Memory B cell (primary cell): Measurements from ENCODE around the gene MEIS2.

ENCODE experiments used
- ATAC-seq: fragments of 150-1000 bp; cut with Tn5 transposase; 2 replicates; pipeline ENCODE4 v1.10.0; 2021; ENCODE audit warnings: low read depth, mild to moderate bottlenecking, moderate library complexity
- DNase-seq, 2 donors: peaks; one replicate each; pipeline ENCODE4 v3.0.0; 2022; ENCODE audit warnings: low spot score in 2 of 2
- H3K27ac Mint-ChIP-seq: one replicate; pipeline ENCODE4 v1.8.0; 2022; ENCODE audit warnings: mild to moderate bottlenecking, moderate library complexity, mixed read lengths
- H3K27me3 Mint-ChIP-seq: one replicate; pipeline ENCODE4 v1.8.0; 2022; ENCODE audit warnings: mixed read lengths
- H3K36me3 Mint-ChIP-seq: one replicate; pipeline ENCODE4 v1.8.0; 2022; ENCODE audit warnings: mild to moderate bottlenecking, mixed read lengths
- H3K4me1 Mint-ChIP-seq: one replicate; pipeline ENCODE4 v1.8.0; 2022; ENCODE audit warnings: mixed read lengths
- H3K4me3 Mint-ChIP-seq: one replicate; pipeline ENCODE4 v1.8.0; 2022; ENCODE audit warnings: mild to moderate bottlenecking, moderate library complexity, mixed read lengths
- H3K9me3 Mint-ChIP-seq: one replicate; pipeline ENCODE4 v1.8.0; 2022; ENCODE audit warnings: mixed read lengths

The MEIS2 gene

GRCh38 chr15:37016231-37016630, 84.1 kb downstream of the MEIS2 start:
- ATAC-seq = no peak
- H3K27ac Mint-ChIP-seq = no peak overlapping the region
- H3K27me3 Mint-ChIP-seq = peaks cover 1% of the 10 kb centered on the region
- H3K36me3 Mint-ChIP-seq = no peaks in the 10 kb centered on the region
- no peak for DNase-seq
- no peaks in the 10 kb centered on the region for H3K4me1 Mint-ChIP-seq
- peaks cover 6% of the 10 kb centered on the region for H3K9me3 Mint-ChIP-seq
- no peak overlapping the region for H3K4me3 Mint-ChIP-seq

DNA sequence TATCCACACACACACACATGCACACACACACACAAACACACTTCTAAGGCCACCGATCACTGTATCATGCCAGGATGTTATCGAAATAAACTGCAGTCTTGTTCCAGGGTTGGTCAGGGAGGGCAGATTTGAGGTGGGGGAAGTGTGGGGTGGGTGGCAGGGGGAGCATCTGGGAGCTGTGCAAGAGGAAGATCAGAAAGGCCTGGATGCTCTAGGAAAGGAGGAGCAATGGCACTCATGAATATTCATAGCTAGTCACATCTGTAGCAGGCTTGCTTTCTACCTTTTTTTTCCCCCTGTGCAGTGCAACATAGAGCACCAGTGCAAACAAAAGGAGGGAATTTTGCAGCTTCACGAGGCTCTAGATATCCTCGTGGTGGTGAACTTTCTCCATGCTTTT, 84.9 kb downstream of the MEIS2 start:
- H3K4me1 Mint-ChIP-seq = no peaks in the 10 kb centered on the region
- H3K9me3 Mint-ChIP-seq = peaks cover 4% of the 10 kb centered on the region
- no peak overlapping the region for H3K27ac Mint-ChIP-seq
- DNase-seq (no peak), ATAC-seq (no peak)
- H3K27me3 Mint-ChIP-seq = peaks cover 3% of the 10 kb centered on the region
- no peaks in the 10 kb centered on the region for H3K36me3 Mint-ChIP-seq
- no peak overlapping the region for H3K4me3 Mint-ChIP-seq

GRCh38 chr15:37015035-37015434, 85.3 kb downstream of the MEIS2 start:
- peaks cover 3% of the 10 kb centered on the region for H3K9me3 Mint-ChIP-seq
- H3K27me3 Mint-ChIP-seq = peaks cover 3% of the 10 kb centered on the region
- DNase-seq = no peak
- no peaks in the 10 kb centered on the region for H3K36me3 Mint-ChIP-seq
- H3K27ac Mint-ChIP-seq = no peak overlapping the region
- no peak for ATAC-seq
- H3K4me1 Mint-ChIP-seq = no peaks in the 10 kb centered on the region
- no peak overlapping the region for H3K4me3 Mint-ChIP-seq

GRCh38 chr15:37014566-37014965, 85.8 kb downstream of the MEIS2 start:
- H3K4me1 Mint-ChIP-seq = no peaks in the 10 kb centered on the region
- ATAC-seq (no peak), DNase-seq (no peak)
- H3K36me3 Mint-ChIP-seq = no peaks in the 10 kb centered on the region
- no peak overlapping the region for H3K4me3 Mint-ChIP-seq
- H3K27ac Mint-ChIP-seq = no peak overlapping the region
- peaks cover 3% of the 10 kb centered on the region for H3K27me3 Mint-ChIP-seq
- peaks cover 2% of the 10 kb centered on the region for H3K9me3 Mint-ChIP-seq

- Mint-ChIP-seq H3K4me3 (no peak overlapping the region), H3K4me1 (no peaks in the 10 kb centered on the region), H3K27me3 (peaks cover 3% of the 10 kb centered on the region), H3K27ac (no peak overlapping the region), H3K9me3 (peaks cover 2% of the 10 kb centered on the region), H3K36me3 (no peaks in the 10 kb centered on the region)
- DNase-seq = no peak
- ATAC-seq = no peak
Observed at GRCh38 chr15:37014137-37014536, 86.2 kb downstream of the MEIS2 start.

- no peak for DNase-seq
- H3K9me3 Mint-ChIP-seq = no peaks in the 10 kb centered on the region
- H3K4me3 Mint-ChIP-seq = no peak overlapping the region
- no peaks in the 10 kb centered on the region for H3K4me1 Mint-ChIP-seq
- no peak for ATAC-seq
- H3K36me3 Mint-ChIP-seq = no peaks in the 10 kb centered on the region
- no peak overlapping the region for H3K27ac Mint-ChIP-seq
- peaks cover 3% of the 10 kb centered on the region for H3K27me3 Mint-ChIP-seq
Observed at GRCh38 chr15:37010595-37010994, 89.8 kb downstream of the MEIS2 start.

GRCh38 chr15:37009288-37009687, 91.1 kb downstream of the MEIS2 start:
- no peak for ATAC-seq
- Mint-ChIP-seq H3K4me1 (no peaks in the 10 kb centered on the region), H3K27ac (no peak overlapping the region), H3K9me3 (no peaks in the 10 kb centered on the region), H3K36me3 (no peaks in the 10 kb centered on the region), H3K27me3 (peaks cover 3% of the 10 kb centered on the region), H3K4me3 (no peak overlapping the region)
- no peak for DNase-seq

DNA sequence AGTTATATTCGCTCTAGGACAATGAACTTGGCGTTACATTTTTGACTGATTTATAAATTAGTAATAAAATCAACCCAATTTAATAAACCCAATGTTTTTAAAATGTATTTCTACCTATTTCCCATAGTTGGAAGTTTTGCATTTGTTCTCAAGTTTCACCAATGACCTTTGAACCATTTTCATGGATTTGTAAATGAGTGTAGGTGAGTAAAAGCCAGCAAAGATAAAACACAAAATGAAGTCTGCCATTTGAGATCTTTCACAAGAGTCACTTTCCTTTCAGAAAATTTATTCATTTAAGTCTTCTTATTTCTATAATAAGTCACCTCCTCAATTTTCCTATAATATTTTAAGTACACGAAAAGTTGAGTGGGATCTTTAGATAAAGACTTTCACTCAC, 92.1 kb downstream of the MEIS2 start:
- ATAC-seq (no peak), DNase-seq (no peak)
- no peak overlapping the region for H3K4me3 Mint-ChIP-seq
- H3K27me3 Mint-ChIP-seq = peaks cover 3% of the 10 kb centered on the region
- H3K9me3 Mint-ChIP-seq = no peaks in the 10 kb centered on the region
- no peaks in the 10 kb centered on the region for H3K36me3 Mint-ChIP-seq
- no peaks in the 10 kb centered on the region for H3K4me1 Mint-ChIP-seq
- no peak overlapping the region for H3K27ac Mint-ChIP-seq

DNA sequence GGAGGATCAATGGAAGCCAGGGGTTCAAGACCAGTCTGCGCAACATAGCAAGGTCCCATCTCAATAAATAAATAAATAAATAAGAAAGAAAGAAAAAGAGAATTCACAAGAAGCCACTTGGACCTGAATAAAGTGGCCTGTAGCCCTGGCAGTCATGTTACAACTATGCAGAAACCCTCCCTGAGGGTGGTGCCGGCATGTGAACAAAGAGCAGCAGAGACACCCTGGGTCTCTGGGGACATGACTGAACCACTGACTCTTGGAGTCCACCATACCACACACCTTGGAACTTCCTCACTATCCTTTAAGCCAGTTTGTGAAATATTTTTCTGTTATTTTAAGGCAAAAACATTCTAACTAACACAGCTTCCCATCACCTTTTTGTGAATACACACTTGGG, 93.0 kb downstream of the MEIS2 start:
- H3K36me3 Mint-ChIP-seq = no peaks in the 10 kb centered on the region
- no peak overlapping the region for H3K4me3 Mint-ChIP-seq
- H3K27ac Mint-ChIP-seq = no peak overlapping the region
- H3K27me3 Mint-ChIP-seq = peaks cover 1% of the 10 kb centered on the region
- DNase-seq (no peak), ATAC-seq (no peak)
- H3K9me3 Mint-ChIP-seq = no peaks in the 10 kb centered on the region
- H3K4me1 Mint-ChIP-seq = no peaks in the 10 kb centered on the region

GRCh38 chr15:37004981-37005735, 95.2 kb downstream of the MEIS2 start:
- no peak overlapping the region for H3K4me3 Mint-ChIP-seq
- ATAC-seq = no peak
- H3K27ac Mint-ChIP-seq = no peak overlapping the region
- H3K27me3 Mint-ChIP-seq = no peaks in the 10 kb centered on the region
- H3K9me3 Mint-ChIP-seq = no peaks in the 10 kb centered on the region
- no peak for DNase-seq
- H3K4me1 Mint-ChIP-seq = no peaks in the 10 kb centered on the region
- no peaks in the 10 kb centered on the region for H3K36me3 Mint-ChIP-seq

DNA sequence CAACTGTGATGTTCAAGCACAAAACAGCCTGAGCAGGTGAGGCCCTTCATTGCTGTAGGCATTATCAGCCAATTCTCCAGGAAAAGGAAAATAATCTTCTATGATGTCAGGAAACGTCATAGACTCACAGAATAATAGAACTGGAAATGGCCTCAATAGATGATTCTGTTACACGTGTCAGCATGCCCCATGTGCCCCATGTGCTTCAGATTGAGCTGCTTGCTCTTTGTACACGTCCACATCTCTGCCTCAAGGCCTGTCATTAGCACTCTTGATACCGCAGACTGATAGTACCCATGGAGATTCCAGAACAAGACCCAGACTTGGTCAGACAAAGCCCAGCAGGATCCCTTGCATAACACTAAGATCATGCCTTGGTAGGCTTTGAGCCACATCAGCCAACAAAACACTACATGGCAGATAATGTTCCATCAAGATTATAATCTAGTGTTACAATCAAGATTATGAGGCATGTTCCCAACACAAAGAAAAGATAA, 95.9 kb downstream of the MEIS2 start:
- H3K9me3 Mint-ChIP-seq = no peaks in the 10 kb centered on the region
- no peaks in the 10 kb centered on the region for H3K4me1 Mint-ChIP-seq
- DNase-seq (no peak), ATAC-seq (no peak)
- H3K27ac Mint-ChIP-seq = no peak overlapping the region
- no peaks in the 10 kb centered on the region for H3K27me3 Mint-ChIP-seq
- H3K4me3 Mint-ChIP-seq = no peak overlapping the region
- no peaks in the 10 kb centered on the region for H3K36me3 Mint-ChIP-seq

DNA sequence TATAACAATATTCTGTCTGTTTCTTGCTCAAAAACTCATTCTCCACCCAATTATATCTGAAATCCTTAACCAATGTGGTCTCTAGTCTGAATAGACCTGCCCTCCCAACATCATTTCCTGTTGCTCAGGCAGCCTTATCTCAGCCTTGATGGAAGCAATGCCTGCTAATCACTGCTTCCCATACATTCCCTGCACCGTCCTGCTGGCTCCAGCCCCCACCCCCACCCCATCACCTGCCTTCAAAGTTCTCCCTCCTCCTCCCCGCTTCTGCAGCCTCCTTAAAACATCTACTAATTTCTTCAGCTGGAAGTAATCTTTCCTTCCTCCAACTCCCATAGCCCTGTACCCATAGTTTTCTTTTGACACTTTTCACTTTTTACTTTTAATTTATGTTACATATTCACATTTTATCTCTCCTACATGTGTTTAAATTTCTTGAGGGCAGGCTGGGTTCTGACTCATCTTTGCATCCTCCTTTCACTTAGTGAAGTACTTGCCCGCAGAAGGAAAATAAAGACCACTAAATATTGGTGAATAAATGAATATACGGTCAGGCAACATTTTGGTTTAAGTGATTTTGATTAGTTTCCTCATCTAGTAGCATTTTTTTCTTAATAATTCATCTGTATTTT, 98.2 kb downstream of the MEIS2 start:
- H3K9me3 Mint-ChIP-seq = no peaks in the 10 kb centered on the region
- no peak overlapping the region for H3K27ac Mint-ChIP-seq
- H3K4me1 Mint-ChIP-seq = no peaks in the 10 kb centered on the region
- H3K27me3 Mint-ChIP-seq = no peaks in the 10 kb centered on the region
- no peaks in the 10 kb centered on the region for H3K36me3 Mint-ChIP-seq
- DNase-seq (no peak), ATAC-seq (no peak)
- H3K4me3 Mint-ChIP-seq = no peak overlapping the region

DNA sequence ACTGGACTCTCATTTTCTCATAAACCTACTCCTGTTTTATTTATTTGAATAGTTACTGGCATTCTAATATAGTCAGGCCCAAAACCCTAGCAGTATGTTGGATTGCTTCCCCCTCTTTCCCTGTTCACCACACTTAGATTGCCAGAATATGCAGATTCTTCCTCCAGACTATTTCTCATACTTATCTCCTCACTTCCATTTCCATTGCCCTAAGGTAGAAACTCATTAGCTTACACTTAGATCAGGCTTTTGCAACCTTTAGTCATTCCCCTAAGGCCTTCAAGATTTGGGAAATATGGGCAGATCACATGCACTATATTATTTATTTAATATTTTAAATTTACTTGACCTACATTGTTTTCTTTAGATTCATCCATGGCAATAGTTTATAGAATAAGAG, 98.9 kb downstream of the MEIS2 start:
- Mint-ChIP-seq H3K4me1 (no peaks in the 10 kb centered on the region), H3K4me3 (no peak overlapping the region), H3K27ac (no peak overlapping the region), H3K9me3 (no peaks in the 10 kb centered on the region), H3K27me3 (no peaks in the 10 kb centered on the region), H3K36me3 (no peaks in the 10 kb centered on the region)
- DNase-seq = no peak
- no peak for ATAC-seq

GRCh38 chr15:36999778-37000177, 100.6 kb downstream of the MEIS2 start:
- DNase-seq (no peak), ATAC-seq (no peak)
- Mint-ChIP-seq H3K27ac (no peak overlapping the region), H3K4me1 (no peaks in the 10 kb centered on the region), H3K4me3 (no peak overlapping the region), H3K36me3 (no peaks in the 10 kb centered on the region), H3K9me3 (no peaks in the 10 kb centered on the region), H3K27me3 (no peaks in the 10 kb centered on the region)
